Right ventricle myocardium inferior (tissue), 1 donor: Measurements from ENCODE around the gene AP3D1. TPM values are rescaled to one million over a fixed set of nuclear protein-coding genes. Genes with fewer than 3 reads are reported as not detected.

Experiments used
- ATAC-seq: fragments of 200-7000 bp; cut with Tn5 transposase; one replicate; pipeline ENCODE4 v1.9.1; 2020; ENCODE audit warnings: mild to moderate bottlenecking, moderate library complexity
- DNase-seq: peaks from one replicate; pipeline ENCODE4 v3.0.0; 2021; ENCODE audit errors: missing footprints
- intact Hi-C: fragments of 100-400 bp; cut with DNase I; formaldehyde crosslinking; loops from one replicate; pipeline ENCODE4 v1.11.0; 2022
- total RNA-seq: library from RNA; stranded (reverse); fragmentation: NEBNext Ultra II Directional; extraction: Animal tissue kit (Norgen Biotek cat#: 25700); gene quantifications from one replicate; pipeline ENCODE4 v1.2.1, GENCODE V29; 2021
- donor health status: DM: no; HTN: yes; CAD: no; lungs with severe emphysema.

The AP3D1 gene
- total RNA-seq, 1 donor from 2014 or later, result 71.8 TPM

- intact Hi-C loops, result no loop called here
- peak; percentile 89 for ATAC-seq
- peak; percentile 99 for DNase-seq
Measured at GRCh38 chr19:2061495-2062388, 89.6 kb downstream of the AP3D1 start.

GRCh38 chr19:2060884-2061494 lies 90.4 kb downstream of the AP3D1 start:
- intact Hi-C loops, result loop anchor here (1.0 kb wide), 1 partner anchor 10 kb away; the partner anchor contains the start of gene MKNK2
- DNase-seq, result peak; percentile 86

GRCh38 chr19:2059422-2060201 lies 91.8 kb downstream of the AP3D1 start:
- ATAC-seq (peak; percentile 15), DNase-seq (peak; percentile 80)
- intact Hi-C loops, result loop anchor here (1.0 kb wide), 1 partner anchor 8 kb away; the partner anchor contains the start of gene MKNK2

More at GRCh38 chr19:2060884-2061494, 90.4 kb downstream of the AP3D1 start:
- ATAC-seq, result peak; percentile 61

- no peak for ATAC-seq
Measured at GRCh38 chr19:2058570-2059421, 92.6 kb downstream of the AP3D1 start.

GRCh38 chr19:2057484-2058469 lies 93.6 kb downstream of the AP3D1 start:
- intact Hi-C loops, result no loop called here
- DNase-seq (peak; percentile 63), ATAC-seq (no peak)

More at GRCh38 chr19:2058570-2059421, 92.6 kb downstream of the AP3D1 start:
- peak; percentile 63 for DNase-seq
- intact Hi-C loops, result no loop called here

- no peak for ATAC-seq
- intact Hi-C loops, result no loop called here
- DNase-seq, result no peak
Measured at GRCh38 chr19:2056837-2057192, 94.6 kb downstream of the AP3D1 start.

GRCh38 chr19:2055931-2056836 lies 95.2 kb downstream of the AP3D1 start:
- intact Hi-C loops, result no loop called here
- ATAC-seq, result peak; percentile 58
- no peak for DNase-seq

GRCh38 chr19:2054763-2055162 lies 96.6 kb downstream of the AP3D1 start:
- DNase-seq (no peak), ATAC-seq (no peak)
- intact Hi-C loops, result no loop called here

GRCh38 chr19:2053601-2054389 lies 97.6 kb downstream of the AP3D1 start:
- intact Hi-C loops, result no loop called here
- DNase-seq (peak; percentile 93), ATAC-seq (peak; percentile 26)

- no peak for ATAC-seq
- intact Hi-C loops, result loop anchor here (1.0 kb wide), 1 partner anchor 8 kb away; no protein-coding TSS in a partner anchor
- DNase-seq, result no peak
Measured at GRCh38 chr19:2051773-2052704, 99.3 kb downstream of the AP3D1 start.

GRCh38 chr19:2050991-2051772 lies 100.2 kb downstream of the AP3D1 start, which contains the start of gene MKNK2:
MKNK2 (minus strand) TSS chr19:2051244; CDS start chr19:2050851, 393 bp downstream.
- peak; percentile 83 for ATAC-seq
- intact Hi-C loops, result loop anchor here (1.0 kb wide), 1 partner anchor 9 kb away; no protein-coding TSS in a partner anchor
- peak; percentile 98 for DNase-seq
